OCI-LY1 (cell line): ENCODE data around the gene MAP3K14.

Experiments used
- EZH2 ChIP-seq: fragments of 200-600 bp; sonication (generic), shearing (Covaris generic); IDR thresholded peaks from 2 replicates; pipeline ENCODE4 v1.8.0; 2017; ENCODE audit warnings: borderline replicate concordance, mixed run types, mild to moderate bottlenecking, antibody characterized with exemption, low read length, moderate library complexity, mixed read lengths
- TF ChIP-seq, protein P1 (sequence below): fragments of 200-600 bp; sonication (generic), shearing (Covaris generic); IDR thresholded peaks from 2 replicates; pipeline ENCODE4 v1.5.1; 2017; ENCODE audit warnings: mild to moderate bottlenecking, antibody characterized with exemption, low read length, moderate library complexity, mixed read lengths

DNA sequence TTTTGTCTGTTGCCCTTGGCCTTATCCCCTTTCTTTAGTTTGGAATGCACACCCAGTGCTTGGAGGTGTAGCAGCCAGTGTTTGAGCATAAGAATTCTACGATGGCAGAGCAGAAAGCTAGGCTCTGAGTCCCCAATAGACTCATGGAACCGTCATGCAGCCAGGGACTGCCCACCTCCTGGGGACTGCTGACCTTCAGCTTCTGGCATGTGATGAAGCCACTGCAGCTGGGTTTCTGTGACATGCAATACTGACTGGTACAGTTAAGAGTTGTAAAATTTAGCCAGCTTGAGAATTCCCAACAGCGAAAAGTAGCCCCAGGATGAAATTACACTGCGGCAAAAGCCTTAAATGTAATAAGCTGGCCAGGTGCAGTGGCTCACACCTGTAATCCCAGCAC is 9.0 kb upstream of the MAP3K14 start:
- TF ChIP-seq, protein P1, sequence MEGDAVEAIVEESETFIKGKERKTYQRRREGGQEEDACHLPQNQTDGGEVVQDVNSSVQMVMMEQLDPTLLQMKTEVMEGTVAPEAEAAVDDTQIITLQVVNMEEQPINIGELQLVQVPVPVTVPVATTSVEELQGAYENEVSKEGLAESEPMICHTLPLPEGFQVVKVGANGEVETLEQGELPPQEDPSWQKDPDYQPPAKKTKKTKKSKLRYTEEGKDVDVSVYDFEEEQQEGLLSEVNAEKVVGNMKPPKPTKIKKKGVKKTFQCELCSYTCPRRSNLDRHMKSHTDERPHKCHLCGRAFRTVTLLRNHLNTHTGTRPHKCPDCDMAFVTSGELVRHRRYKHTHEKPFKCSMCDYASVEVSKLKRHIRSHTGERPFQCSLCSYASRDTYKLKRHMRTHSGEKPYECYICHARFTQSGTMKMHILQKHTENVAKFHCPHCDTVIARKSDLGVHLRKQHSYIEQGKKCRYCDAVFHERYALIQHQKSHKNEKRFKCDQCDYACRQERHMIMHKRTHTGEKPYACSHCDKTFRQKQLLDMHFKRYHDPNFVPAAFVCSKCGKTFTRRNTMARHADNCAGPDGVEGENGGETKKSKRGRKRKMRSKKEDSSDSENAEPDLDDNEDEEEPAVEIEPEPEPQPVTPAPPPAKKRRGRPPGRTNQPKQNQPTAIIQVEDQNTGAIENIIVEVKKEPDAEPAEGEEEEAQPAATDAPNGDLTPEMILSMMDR: no peak
- TF ChIP-seq EZH2: no peak
